ENCODE measurements around the gene XRCC3. TPM values are rescaled to one million over a fixed set of nuclear protein-coding genes. Genes with fewer than 3 reads are reported as not detected.
"Not testable (repeated sequence)": the region's sequence is repeated elsewhere in the genome, so short reads cannot be mapped to it uniquely, and the experiment has no call there.

XRCC3 gene
- total RNA-seq, 1 donor from 2014 or later, result 10.2 TPM

GRCh38 chr14:103656756-103657133, 58.5 kb downstream of the XRCC3 start:
- peak overlapping the region; percentile 44 for H3K4me3 Mint-ChIP-seq (ENCODE audit: unreplicated experiment)
- no peaks in the 10 kb centered on the region for H3K4me1 Mint-ChIP-seq (ENCODE audit: unreplicated experiment)
- H3K36me3 Mint-ChIP-seq (ENCODE audit: low read depth, unreplicated experiment), result peaks cover 44% of the 10 kb centered on the region
- H3K9me3 Mint-ChIP-seq (ENCODE audit: unreplicated experiment), result no peaks in the 10 kb centered on the region
- H3K27ac Mint-ChIP-seq (ENCODE audit: unreplicated experiment), result no peak overlapping the region
- H3K27me3 Mint-ChIP-seq (ENCODE audit: unreplicated experiment), result no peaks in the 10 kb centered on the region
- DNase-seq (ENCODE audit: low spot score), result no peak
- no peak for TF ChIP-seq CTCF (IDR thresholded peaks at IDR 0.05; ENCODE audit: unreplicated experiment)

DNA sequence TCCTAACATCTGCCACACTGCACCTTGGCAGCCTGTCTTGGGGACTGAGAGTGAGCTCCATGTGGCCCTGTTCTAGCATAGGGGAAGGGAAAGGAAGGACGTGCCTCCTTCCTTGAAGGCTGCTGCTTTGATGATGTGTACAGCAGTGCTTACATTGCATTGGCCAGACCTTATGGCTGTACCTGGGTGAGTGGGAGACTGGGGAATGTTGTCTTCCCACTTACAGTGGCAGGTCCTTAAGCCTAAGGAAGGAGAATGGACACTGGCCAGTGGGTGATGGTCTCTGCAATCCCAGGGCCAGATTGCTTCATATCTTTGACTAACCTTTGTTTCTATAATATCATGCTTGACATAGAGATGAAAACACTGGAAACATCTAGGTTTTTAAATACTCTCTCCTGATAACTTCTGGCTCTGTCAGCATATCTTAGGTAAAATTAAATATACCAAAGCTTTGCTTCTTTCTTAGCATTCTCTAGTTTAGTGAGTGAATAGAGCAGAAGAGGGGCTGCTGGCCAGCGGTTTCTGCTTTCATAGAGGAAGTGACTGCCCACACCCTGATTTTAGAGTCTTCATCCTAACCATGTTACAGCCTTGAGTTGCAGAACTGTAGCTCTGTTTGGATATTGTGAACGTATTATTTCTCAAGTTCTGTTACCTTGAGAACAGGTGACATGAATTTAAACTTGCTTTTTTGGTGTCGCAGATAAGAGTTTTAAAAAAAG, 59.1 kb downstream of the XRCC3 start:
- Mint-ChIP-seq H3K9me3 (ENCODE audit: unreplicated experiment) (no peaks in the 10 kb centered on the region), H3K27ac (ENCODE audit: unreplicated experiment) (no peak overlapping the region), H3K36me3 (ENCODE audit: low read depth, unreplicated experiment) (peaks cover 42% of the 10 kb centered on the region), H3K4me3 (ENCODE audit: unreplicated experiment) (peak overlapping the region; percentile 25), H3K4me1 (ENCODE audit: unreplicated experiment) (no peaks in the 10 kb centered on the region), H3K27me3 (ENCODE audit: unreplicated experiment) (no peaks in the 10 kb centered on the region)
- no peak for DNase-seq (ENCODE audit: low spot score)
- TF ChIP-seq CTCF (IDR thresholded peaks at IDR 0.05; ENCODE audit: unreplicated experiment), result no peak

DNA sequence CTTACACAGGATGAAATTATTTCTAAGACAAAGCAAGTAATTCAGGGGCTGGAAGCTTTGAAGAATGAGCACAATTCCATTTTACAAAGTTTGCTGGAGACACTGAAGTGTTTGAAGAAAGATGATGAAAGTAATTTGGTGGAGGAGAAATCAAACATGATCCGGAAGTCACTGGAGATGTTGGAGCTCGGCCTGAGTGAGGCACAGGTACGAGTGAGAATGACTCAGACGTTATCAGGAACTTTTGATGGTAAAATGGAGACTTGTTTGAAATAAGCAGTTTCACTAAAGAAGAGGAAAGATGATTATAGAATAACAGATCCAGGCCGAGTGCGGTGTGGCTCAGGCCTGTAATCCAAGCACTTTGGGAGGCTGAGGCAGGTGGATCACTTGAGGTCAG, 60.6 kb downstream of the XRCC3 start:
- no peak overlapping the region for H3K4me3 Mint-ChIP-seq (ENCODE audit: unreplicated experiment)
- H3K36me3 Mint-ChIP-seq (ENCODE audit: low read depth, unreplicated experiment), result peaks cover 36% of the 10 kb centered on the region
- TF ChIP-seq CTCF (IDR thresholded peaks at IDR 0.05; ENCODE audit: unreplicated experiment), result no peak

DNA sequence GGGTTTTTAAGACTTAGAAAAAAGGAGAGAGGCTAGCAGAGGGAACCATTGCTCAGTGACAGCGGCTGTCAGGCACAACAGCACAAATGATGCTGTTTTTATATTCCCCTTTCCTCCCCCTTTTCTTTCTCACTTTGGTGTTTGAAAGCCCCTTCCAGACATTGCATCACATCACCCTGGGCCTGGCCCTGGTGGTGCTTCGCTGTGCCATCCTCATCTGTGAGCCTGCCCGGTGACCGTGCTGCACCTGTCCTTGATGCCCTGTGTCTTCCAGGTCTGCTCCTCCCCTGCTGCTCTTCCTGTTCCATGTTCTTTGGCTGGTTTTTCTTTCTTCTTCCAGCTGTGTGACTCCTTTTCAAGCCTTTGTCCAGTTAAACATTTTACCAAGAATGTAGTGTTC, 61.4 kb downstream of the XRCC3 start:
- Mint-ChIP-seq H3K27ac (ENCODE audit: unreplicated experiment) (no peak overlapping the region), H3K9me3 (ENCODE audit: unreplicated experiment) (no peaks in the 10 kb centered on the region), H3K36me3 (ENCODE audit: low read depth, unreplicated experiment) (peaks cover 31% of the 10 kb centered on the region), H3K27me3 (ENCODE audit: unreplicated experiment) (no peaks in the 10 kb centered on the region), H3K4me1 (ENCODE audit: unreplicated experiment) (no peaks in the 10 kb centered on the region), H3K4me3 (ENCODE audit: unreplicated experiment) (no peak overlapping the region)
- DNase-seq (ENCODE audit: low spot score), result no peak
- TF ChIP-seq CTCF (IDR thresholded peaks at IDR 0.05; ENCODE audit: unreplicated experiment), result no peak

More for the DNA sequence above, 60.6 kb downstream of the XRCC3 start:
- H3K27me3 Mint-ChIP-seq (ENCODE audit: unreplicated experiment), result no peaks in the 10 kb centered on the region
- H3K9me3 Mint-ChIP-seq (ENCODE audit: unreplicated experiment), result no peaks in the 10 kb centered on the region
- DNase-seq (ENCODE audit: low spot score), result no peak
- no peaks in the 10 kb centered on the region for H3K4me1 Mint-ChIP-seq (ENCODE audit: unreplicated experiment)
- H3K27ac Mint-ChIP-seq (ENCODE audit: unreplicated experiment), result no peak overlapping the region

- peaks cover 31% of the 10 kb centered on the region for H3K36me3 Mint-ChIP-seq (ENCODE audit: low read depth, unreplicated experiment)
- H3K27me3 Mint-ChIP-seq (ENCODE audit: unreplicated experiment); DNase-seq (ENCODE audit: low spot score); H3K4me1 Mint-ChIP-seq (ENCODE audit: unreplicated experiment); H3K27ac Mint-ChIP-seq (ENCODE audit: unreplicated experiment); H3K4me3 Mint-ChIP-seq (ENCODE audit: unreplicated experiment); H3K9me3 Mint-ChIP-seq (ENCODE audit: unreplicated experiment): not testable (repeated sequence)
Observed at GRCh38 chr14:103653336-103653735, 61.9 kb downstream of the XRCC3 start.

Measured in endothelial cell (in vitro differentiated cells).